Activated naive CD8-positive, alpha-beta T cell treated with anti-CD3 and anti-CD28 coated beads, Interleukin-2, amount 50 U/mL, for 16 hours (primary cell): ENCODE results near the gene MTHFD2L.

Source experiments
- DNase-seq: peaks from one replicate; pipeline ENCODE4 v3.0.0-alpha.2; 2020; ENCODE audit warnings: low read depth, low spot score

MTHFD2L gene

GRCh38 chr4:74132944-74133343, 25.0 kb upstream of the MTHFD2L start:
- no peak for DNase-seq

GRCh38 chr4:74133786-74134499, 24.0 kb upstream of the MTHFD2L start:
- DNase-seq: no peak

GRCh38 chr4:74134500-74134852, 23.4 kb upstream of the MTHFD2L start:
- DNase-seq: no peak

GRCh38 chr4:74146581-74147129, 11.3 kb upstream of the MTHFD2L start:
- no peak for DNase-seq

- no peak for DNase-seq
Measured at GRCh38 chr4:74148205-74148604, 9.7 kb upstream of the MTHFD2L start.

- no peak for DNase-seq
Measured at GRCh38 chr4:74152836-74153235, 5.1 kb upstream of the MTHFD2L start.

GRCh38 chr4:74156521-74156920, 1.4 kb upstream of the MTHFD2L start:
- DNase-seq: no peak

GRCh38 chr4:74157154-74157553, 764 bp upstream of the MTHFD2L start:
- no peak for DNase-seq

- DNase-seq: no peak
Measured at GRCh38 chr4:74158466-74159142, 686 bp downstream of the MTHFD2L start.

- DNase-seq: no peak
Measured at GRCh38 chr4:74159143-74159709, 1.3 kb downstream of the MTHFD2L start.

GRCh38 chr4:74161666-74162450, 3.9 kb downstream of the MTHFD2L start:
- DNase-seq: no peak

GRCh38 chr4:74166135-74166534, 8.2 kb downstream of the MTHFD2L start:
- no peak for DNase-seq

GRCh38 chr4:74166818-74167217, 8.9 kb downstream of the MTHFD2L start:
- DNase-seq: no peak

- DNase-seq: no peak
Measured at GRCh38 chr4:74167585-74167984, 9.7 kb downstream of the MTHFD2L start.

- no peak for DNase-seq
Measured at GRCh38 chr4:74168841-74169240, 10.9 kb downstream of the MTHFD2L start.

- no peak for DNase-seq
Measured at GRCh38 chr4:74173321-74173720, 15.4 kb downstream of the MTHFD2L start.

GRCh38 chr4:74174421-74174820, 16.5 kb downstream of the MTHFD2L start:
- no peak for DNase-seq

GRCh38 chr4:74174941-74175340, 17.0 kb downstream of the MTHFD2L start:
- no peak for DNase-seq

GRCh38 chr4:74175379-74175778, 17.5 kb downstream of the MTHFD2L start:
- DNase-seq: no peak

GRCh38 chr4:74178798-74179197, 20.9 kb downstream of the MTHFD2L start:
- DNase-seq: no peak

GRCh38 chr4:74181219-74181618, 23.3 kb downstream of the MTHFD2L start:
- no peak for DNase-seq

- no peak for DNase-seq
Measured at GRCh38 chr4:74188912-74189311, 31.0 kb downstream of the MTHFD2L start.
